Stimulated activated CD8-positive, alpha-beta memory T cell treated with anti-CD3 and anti-CD28 coated beads, Interleukin-7, amount 100 ng/mL, for 48 hours (primary cell): ENCODE measurements around the gene TFCP2.

Experiments
- DNase-seq, 2 donors: peaks; one replicate each; pipeline ENCODE4 v3.0.0-alpha.2; 2020; ENCODE audit warnings: low read depth in 1 of 2; ENCODE audit errors: extremely low read depth in 1 of 2

Gene TFCP2

GRCh38 chr12:51197736-51198567, 25.0 kb upstream of the TFCP2 start:
- no peak for DNase-seq

GRCh38 chr12:51196547-51196946, 23.6 kb upstream of the TFCP2 start:
- DNase-seq, result no peak

- no peak for DNase-seq
Observed at GRCh38 chr12:51195841-51196240, 22.9 kb upstream of the TFCP2 start.

GRCh38 chr12:51192284-51192671, 19.3 kb upstream of the TFCP2 start:
- no peak for DNase-seq

GRCh38 chr12:51191516-51192283, 18.8 kb upstream of the TFCP2 start:
- DNase-seq, result no peak

GRCh38 chr12:51190820-51191219, 17.9 kb upstream of the TFCP2 start:
- DNase-seq, result no peak

- no peak for DNase-seq
Observed at GRCh38 chr12:51189790-51190355, 16.9 kb upstream of the TFCP2 start.

- no peak for DNase-seq
Observed at GRCh38 chr12:51188359-51189051, 15.6 kb upstream of the TFCP2 start.

- no peak for DNase-seq
Observed at GRCh38 chr12:51187370-51187987, 14.5 kb upstream of the TFCP2 start.

GRCh38 chr12:51186465-51187085, 13.6 kb upstream of the TFCP2 start:
- no peak for DNase-seq

- no peak for DNase-seq
Observed at GRCh38 chr12:51185171-51185717, 12.3 kb upstream of the TFCP2 start.

GRCh38 chr12:51183816-51184215, 10.9 kb upstream of the TFCP2 start:
- no peak for DNase-seq

- no peak for DNase-seq
Observed at GRCh38 chr12:51183349-51183748, 10.4 kb upstream of the TFCP2 start.

- no peak for DNase-seq
Observed at GRCh38 chr12:51181558-51181957, 8.6 kb upstream of the TFCP2 start.

- DNase-seq, result no peak
Observed at GRCh38 chr12:51177897-51178296, 5.0 kb upstream of the TFCP2 start.

- no peak for DNase-seq
Observed at GRCh38 chr12:51174501-51174900, 1.6 kb upstream of the TFCP2 start.

GRCh38 chr12:51171884-51172514, 936 bp downstream of the TFCP2 start:
- no peak for DNase-seq

- no peak for DNase-seq
Observed at GRCh38 chr12:51163795-51164194, 9.1 kb downstream of the TFCP2 start.

GRCh38 chr12:51162217-51162616, 10.7 kb downstream of the TFCP2 start:
- DNase-seq, result no peak
